ENCODE data around the gene HRK.

DNA sequence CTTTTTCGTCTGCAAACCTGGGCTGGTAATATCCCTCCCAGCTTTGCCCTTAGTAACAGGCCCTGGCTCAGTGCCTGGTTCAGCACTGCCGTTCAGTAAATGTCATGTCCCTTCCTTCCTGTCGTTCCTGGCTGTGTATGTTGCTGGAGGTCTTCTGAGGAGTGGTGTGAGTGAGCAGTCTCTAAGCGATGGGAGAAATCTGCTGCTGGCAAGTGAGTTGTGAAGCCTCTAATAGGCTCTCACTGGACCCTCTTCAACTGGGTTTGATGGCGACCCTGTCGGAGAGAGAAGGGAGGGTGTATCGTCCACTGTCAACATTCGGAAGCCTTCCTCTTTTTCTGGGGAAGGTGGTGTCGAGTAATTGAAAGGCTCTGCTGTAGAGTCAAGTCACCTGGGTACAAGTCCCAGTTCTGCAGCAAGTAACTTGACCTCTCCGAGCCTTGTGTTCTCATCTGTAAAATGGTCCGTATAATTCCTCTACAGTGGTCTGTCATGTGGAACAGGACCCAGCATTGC is 62.8 kb downstream of the HRK start:
- no peak for TF ChIP-seq POLR2A (IDR thresholded peaks at IDR 0.05)
- TF ChIP-seq, protein P1, sequence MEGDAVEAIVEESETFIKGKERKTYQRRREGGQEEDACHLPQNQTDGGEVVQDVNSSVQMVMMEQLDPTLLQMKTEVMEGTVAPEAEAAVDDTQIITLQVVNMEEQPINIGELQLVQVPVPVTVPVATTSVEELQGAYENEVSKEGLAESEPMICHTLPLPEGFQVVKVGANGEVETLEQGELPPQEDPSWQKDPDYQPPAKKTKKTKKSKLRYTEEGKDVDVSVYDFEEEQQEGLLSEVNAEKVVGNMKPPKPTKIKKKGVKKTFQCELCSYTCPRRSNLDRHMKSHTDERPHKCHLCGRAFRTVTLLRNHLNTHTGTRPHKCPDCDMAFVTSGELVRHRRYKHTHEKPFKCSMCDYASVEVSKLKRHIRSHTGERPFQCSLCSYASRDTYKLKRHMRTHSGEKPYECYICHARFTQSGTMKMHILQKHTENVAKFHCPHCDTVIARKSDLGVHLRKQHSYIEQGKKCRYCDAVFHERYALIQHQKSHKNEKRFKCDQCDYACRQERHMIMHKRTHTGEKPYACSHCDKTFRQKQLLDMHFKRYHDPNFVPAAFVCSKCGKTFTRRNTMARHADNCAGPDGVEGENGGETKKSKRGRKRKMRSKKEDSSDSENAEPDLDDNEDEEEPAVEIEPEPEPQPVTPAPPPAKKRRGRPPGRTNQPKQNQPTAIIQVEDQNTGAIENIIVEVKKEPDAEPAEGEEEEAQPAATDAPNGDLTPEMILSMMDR (IDR thresholded peaks at IDR 0.05): no peak

All from heart left ventricle (tissue), 13 donors.